HepG2 (cell line): ENCODE results near the gene ASPM. TPM values are rescaled to one million over a fixed set of nuclear protein-coding genes. Genes with fewer than 3 reads are reported as not detected.

Source experiments
- ETV5 ChIP-seq: IDR thresholded peaks from 2 replicates; pipeline ENCODE4 v1.6.1; 2018; ENCODE audit warnings: missing biosample characterization, missing genetic modification reagents, inconsistent platforms, borderline replicate concordance
- FOSL2 ChIP-seq: sonication (generic); formaldehyde crosslinking; IDR thresholded peaks from 2 replicates; pipeline ENCODE4 v1.4.0; 2020; ENCODE audit warnings: missing genetic modification reagents
- KAT7 ChIP-seq: IDR thresholded peaks from 2 replicates; pipeline ENCODE4 v1.6.1; 2018; ENCODE audit warnings: borderline replicate concordance, missing compliant biosample characterization
- NONO ChIP-seq, 2 experiments: fragments of 450-650 bp in 1 of 2; sonication (generic) in 1 of 2; formaldehyde crosslinking in 1 of 2; IDR thresholded peaks in 1 of 2; conservative IDR thresholded peaks in 1 of 2; 2 replicates each; pipeline versions ENCODE4 v1.6.1 to v1.8.0; 2017 to 2022; ENCODE audit warnings: mild to moderate bottlenecking in 1 of 2, missing genetic modification reagents in 1 of 2, moderate library complexity in 1 of 2
- PAF1 ChIP-seq: IDR thresholded peaks from 2 replicates; pipeline ENCODE4 v1.6.1; 2016; ENCODE audit warnings: missing genetic modification reagents, missing compliant biosample characterization
- RFXAP ChIP-seq: sonication (generic); formaldehyde crosslinking; IDR thresholded peaks from 2 replicates; pipeline ENCODE4 v1.4.0; 2020; ENCODE audit warnings: missing genetic modification reagents, borderline replicate concordance
- ZFX ChIP-seq: sonication (generic); formaldehyde crosslinking; IDR thresholded peaks from 2 replicates; pipeline ENCODE4 v1.4.0; 2020; ENCODE audit warnings: mild to moderate bottlenecking, low read depth, missing genetic modification reagents, moderate library complexity
- ZNF17 ChIP-seq: sonication (generic); formaldehyde crosslinking; IDR thresholded peaks from 2 replicates; pipeline ENCODE4 v1.5.0; 2020; ENCODE audit warnings: mild to moderate bottlenecking, missing genetic modification reagents
- ZNF207 ChIP-seq: fragments of 450-650 bp; IDR thresholded peaks from 2 replicates; pipeline ENCODE4 v1.6.1; 2016; ENCODE audit warnings: antibody characterized with exemption, borderline replicate concordance
- ZNF230 ChIP-seq: sonication (generic); formaldehyde crosslinking; IDR thresholded peaks from 2 replicates; pipeline ENCODE4 v1.4.0; 2020; ENCODE audit warnings: mild to moderate bottlenecking, missing genetic modification reagents
- ZNF768 ChIP-seq: sonication (generic); formaldehyde crosslinking; IDR thresholded peaks from 2 replicates; pipeline ENCODE4 v1.4.0; 2020; ENCODE audit warnings: missing genetic modification reagents
- ZNF841 ChIP-seq: sonication (generic); formaldehyde crosslinking; IDR thresholded peaks from 2 replicates; pipeline ENCODE4 v1.8.1; 2023; ENCODE audit warnings: missing genetic modification reagents, borderline replicate concordance
- polyA plus RNA-seq, 8 experiments: library from polyadenylated mRNA; depleted of rRNA in 3 of 8; stranded (reverse) in 7 of 8; unstranded in 1 of 8; fragments of >200 nt; fragmentation: Illumina TruSeq in 4 of 8; extraction: Trizol in 4 of 8; gene quantifications; 2 replicates each; pipeline versions ENCODE4 v1.2.1 to v1.2.3, GENCODE V29; 2011 to 2016; ENCODE audit warnings: low read depth in 4 of 8, missing spikeins in 1 of 8, mixed read lengths in 1 of 8; ENCODE audit not compliant: insufficient read depth in 1 of 8
- total RNA-seq, 5 experiments: library from RNA; depleted of rRNA; stranded (reverse); fragments of >200 nt; fragmentation: Illumina TruSeq; extraction: Trizol; gene quantifications; 2 replicates each; pipeline ENCODE4 v1.2.3, GENCODE V29; 2016; ENCODE audit warnings: low read depth in 1 of 5
- TF ChIP-seq, protein P1 (sequence below): sonication (generic); formaldehyde crosslinking; IDR thresholded peaks from 2 replicates; pipeline ENCODE4 v1.4.0; 2020; ENCODE audit warnings: mild to moderate bottlenecking, missing genetic modification reagents
- TF ChIP-seq, protein P2 (sequence below): fragments of 450-650 bp; IDR thresholded peaks from 2 replicates; pipeline ENCODE4 v1.6.1; 2017; ENCODE audit warnings: mild to moderate bottlenecking
- TF ChIP-seq, protein P3 (sequence below): sonication (generic); formaldehyde crosslinking; IDR thresholded peaks from 2 replicates; pipeline ENCODE4 v1.8.1; 2023; ENCODE audit warnings: mild to moderate bottlenecking, moderate library complexity, missing genetic modification reagents

Gene ASPM
- total and polyA plus RNA-seq, 2 of the 13 experiments (the other 11 are each of a cell fraction or from before 2014, with no cell fraction given), result 7.7 to 29.1 TPM

DNA sequence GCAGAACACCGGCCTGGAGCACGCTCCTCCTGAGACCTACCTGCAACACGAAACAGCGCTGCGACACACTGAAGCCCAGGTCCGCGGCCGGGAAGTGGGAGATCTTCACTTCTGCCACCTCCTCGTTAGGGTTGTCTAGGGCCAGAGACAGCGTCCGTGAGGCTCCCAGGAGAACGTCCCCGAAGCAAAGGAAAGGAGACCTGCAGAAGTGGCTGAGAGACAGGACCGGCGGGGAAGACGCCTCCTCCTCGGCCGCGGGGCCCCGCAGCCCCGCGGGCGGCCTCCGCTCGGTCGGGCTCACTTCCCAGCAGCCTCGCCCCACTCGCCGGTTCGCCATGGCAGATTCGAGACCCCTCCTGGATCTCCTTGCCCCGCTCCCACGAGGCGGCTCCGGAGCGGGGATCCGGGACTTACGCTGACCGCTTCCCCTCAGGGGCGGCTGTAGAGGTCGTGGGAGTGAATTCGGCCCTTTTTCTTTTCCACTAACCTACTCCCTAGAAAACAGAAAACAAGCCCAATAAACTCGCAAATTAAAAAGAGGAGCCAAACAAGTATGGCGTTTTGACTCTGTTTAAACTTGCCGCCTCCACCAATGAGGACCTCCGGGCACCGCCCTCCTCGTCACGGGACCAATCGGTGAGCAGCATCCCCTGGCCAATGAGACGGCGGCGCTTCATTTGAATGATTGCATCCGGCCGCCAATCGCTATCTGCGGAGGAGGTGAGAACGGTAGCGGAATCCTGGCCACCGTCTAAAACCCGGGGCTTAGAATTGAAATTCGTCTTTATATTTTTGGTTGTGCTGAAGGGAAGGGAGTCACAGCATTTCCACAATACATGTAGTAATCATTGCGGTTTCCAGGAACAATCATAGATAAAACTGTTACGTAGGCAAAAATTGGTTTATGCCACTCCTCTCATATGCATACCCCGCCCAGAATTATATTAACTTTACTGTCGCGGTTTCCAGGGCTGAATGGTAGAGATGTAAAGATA lies at the start of gene ASPM (continued):
- TF ChIP-seq ZNF841 (CRISPR knock-in tag) (peak; percentile 83), ZFX (CRISPR knock-in tag) (0 out of 2 replicates have a peak, but pooled peaks have one; percentile 28), ZNF17 (CRISPR knock-in tag) (no peak), KAT7 (CRISPR knock-in tag) (peak; percentile 57; the same call in 1 of the 2 replicates), ZNF207 (no peak), FOSL2 (CRISPR knock-in tag) (no peak), ZNF230 (CRISPR knock-in tag) (0 out of 2 replicates have a peak, but pooled peaks have one; percentile 47), NONO (IDR thresholded peaks at IDR 0.05) (no peak), NONO (CRISPR knock-in tag; conservative IDR thresholded peaks at IDR 0.05) (peak; percentile 54; the same call in 1 of the 2 replicates), ETV5 (CRISPR knock-in tag) (peak; percentile 17; the same call in 1 of the 2 replicates), PAF1 (CRISPR knock-in tag) (no peak), RFXAP (CRISPR knock-in tag) (0 out of 2 replicates have a peak, but pooled peaks have one; percentile 40), ZNF768 (CRISPR knock-in tag) (peak; percentile 40; the same call in 1 of the 2 replicates)
- TF ChIP-seq, protein P1, sequence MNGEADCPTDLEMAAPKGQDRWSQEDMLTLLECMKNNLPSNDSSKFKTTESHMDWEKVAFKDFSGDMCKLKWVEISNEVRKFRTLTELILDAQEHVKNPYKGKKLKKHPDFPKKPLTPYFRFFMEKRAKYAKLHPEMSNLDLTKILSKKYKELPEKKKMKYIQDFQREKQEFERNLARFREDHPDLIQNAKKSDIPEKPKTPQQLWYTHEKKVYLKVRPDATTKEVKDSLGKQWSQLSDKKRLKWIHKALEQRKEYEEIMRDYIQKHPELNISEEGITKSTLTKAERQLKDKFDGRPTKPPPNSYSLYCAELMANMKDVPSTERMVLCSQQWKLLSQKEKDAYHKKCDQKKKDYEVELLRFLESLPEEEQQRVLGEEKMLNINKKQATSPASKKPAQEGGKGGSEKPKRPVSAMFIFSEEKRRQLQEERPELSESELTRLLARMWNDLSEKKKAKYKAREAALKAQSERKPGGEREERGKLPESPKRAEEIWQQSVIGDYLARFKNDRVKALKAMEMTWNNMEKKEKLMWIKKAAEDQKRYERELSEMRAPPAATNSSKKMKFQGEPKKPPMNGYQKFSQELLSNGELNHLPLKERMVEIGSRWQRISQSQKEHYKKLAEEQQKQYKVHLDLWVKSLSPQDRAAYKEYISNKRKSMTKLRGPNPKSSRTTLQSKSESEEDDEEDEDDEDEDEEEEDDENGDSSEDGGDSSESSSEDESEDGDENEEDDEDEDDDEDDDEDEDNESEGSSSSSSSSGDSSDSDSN (CRISPR knock-in tag), result peak; percentile 56; the same call in 1 of the 2 replicates
- TF ChIP-seq, protein P2, sequence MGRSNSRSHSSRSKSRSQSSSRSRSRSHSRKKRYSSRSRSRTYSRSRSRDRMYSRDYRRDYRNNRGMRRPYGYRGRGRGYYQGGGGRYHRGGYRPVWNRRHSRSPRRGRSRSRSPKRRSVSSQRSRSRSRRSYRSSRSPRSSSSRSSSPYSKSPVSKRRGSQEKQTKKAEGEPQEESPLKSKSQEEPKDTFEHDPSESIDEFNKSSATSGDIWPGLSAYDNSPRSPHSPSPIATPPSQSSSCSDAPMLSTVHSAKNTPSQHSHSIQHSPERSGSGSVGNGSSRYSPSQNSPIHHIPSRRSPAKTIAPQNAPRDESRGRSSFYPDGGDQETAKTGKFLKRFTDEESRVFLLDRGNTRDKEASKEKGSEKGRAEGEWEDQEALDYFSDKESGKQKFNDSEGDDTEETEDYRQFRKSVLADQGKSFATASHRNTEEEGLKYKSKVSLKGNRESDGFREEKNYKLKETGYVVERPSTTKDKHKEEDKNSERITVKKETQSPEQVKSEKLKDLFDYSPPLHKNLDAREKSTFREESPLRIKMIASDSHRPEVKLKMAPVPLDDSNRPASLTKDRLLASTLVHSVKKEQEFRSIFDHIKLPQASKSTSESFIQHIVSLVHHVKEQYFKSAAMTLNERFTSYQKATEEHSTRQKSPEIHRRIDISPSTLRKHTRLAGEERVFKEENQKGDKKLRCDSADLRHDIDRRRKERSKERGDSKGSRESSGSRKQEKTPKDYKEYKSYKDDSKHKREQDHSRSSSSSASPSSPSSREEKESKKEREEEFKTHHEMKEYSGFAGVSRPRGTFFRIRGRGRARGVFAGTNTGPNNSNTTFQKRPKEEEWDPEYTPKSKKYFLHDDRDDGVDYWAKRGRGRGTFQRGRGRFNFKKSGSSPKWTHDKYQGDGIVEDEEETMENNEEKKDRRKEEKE, result no peak
- TF ChIP-seq, protein P3, sequence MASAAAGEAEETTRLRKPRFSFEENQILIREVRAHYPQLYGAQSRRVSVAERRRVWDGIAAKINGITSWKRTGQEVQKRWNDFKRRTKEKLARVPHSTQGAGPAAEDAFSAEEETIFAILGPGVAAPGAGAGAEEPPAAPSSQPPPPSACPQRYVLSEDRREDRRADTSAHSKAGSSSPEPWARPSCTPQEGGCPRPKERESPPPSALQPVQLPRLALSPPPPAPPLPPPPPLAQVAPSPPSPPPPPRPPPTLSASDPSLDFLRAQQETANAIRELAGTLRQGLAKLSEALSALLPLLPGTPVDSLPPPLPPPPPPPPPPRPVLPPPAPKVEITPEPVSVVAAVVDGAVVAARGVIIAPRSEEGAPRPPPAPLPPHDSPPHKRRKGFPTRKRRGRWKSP (CRISPR knock-in tag), result peak; percentile 86; the same call in 1 of the 2 replicates
